Activated CD8-positive, alpha-beta T cell treated with anti-CD3 and anti-CD28 coated beads for 36 hours (primary cell): ENCODE measurements around the gene CRYGB. TPM values are rescaled to one million over a fixed set of nuclear protein-coding genes. Genes with fewer than 3 reads are reported as not detected.
"Not testable (repeated sequence)": the region's sequence is repeated elsewhere in the genome, so short reads cannot be mapped to it uniquely, and the experiment has no call there.

Source experiments
- ATAC-seq: fragments of 200-7000 bp; cut with Tn5 transposase; one replicate; pipeline ENCODE4 v1.10.0; 2021; ENCODE audit warnings: mild to moderate bottlenecking, moderate library complexity
- CTCF ChIA-PET: fragments of 350-600 bp; sonication (Branson Sonifier 250); formaldehyde crosslinking; loops from one replicate; lab custom pipeline; 2021; ENCODE audit warnings: antibody characterized with exemption; lab: Charles Lee
- POLR2A ChIA-PET: fragments of 350-600 bp; sonication (Branson Sonifier 250); formaldehyde crosslinking; loops from one replicate; lab custom pipeline; 2021; ENCODE audit warnings: antibody characterized with exemption; lab: Charles Lee
- DNase-seq: peaks from one replicate; pipeline ENCODE4 v3.0.0-alpha.2; 2020
- H3K27ac Mint-ChIP-seq: one replicate; pipeline ENCODE4 v1.8.0; 2021; ENCODE audit warnings: mild to moderate bottlenecking, mixed read lengths
- H3K27me3 Mint-ChIP-seq: one replicate; pipeline ENCODE4 v1.8.0; 2021; ENCODE audit warnings: mixed read lengths
- H3K36me3 Mint-ChIP-seq: one replicate; pipeline ENCODE4 v1.8.0; 2021; ENCODE audit warnings: low read depth, mixed read lengths
- H3K4me1 Mint-ChIP-seq: one replicate; pipeline ENCODE4 v1.8.0; 2021; ENCODE audit warnings: low read depth, mixed read lengths
- H3K4me3 Mint-ChIP-seq: one replicate; pipeline ENCODE4 v1.8.0; 2021; ENCODE audit warnings: mild to moderate bottlenecking, moderate library complexity, mixed read lengths
- H3K9me3 Mint-ChIP-seq: one replicate; pipeline ENCODE4 v1.8.0; 2021; ENCODE audit warnings: mixed read lengths
- CTCF ChIP-seq: fragments of 200-600 bp; IDR thresholded peaks from one replicate; pipeline ENCODE4 v1.8.0; 2022; ENCODE audit warnings: antibody characterized with exemption, mild to moderate bottlenecking
- intact Hi-C: fragments of 100-400 bp; cut with micrococcal nuclease; formaldehyde crosslinking; loops from one replicate; pipeline ENCODE4 v1.10.0; 2022
- total RNA-seq, 2 experiments: library from RNA; stranded (reverse); gene quantifications; one replicate each; pipeline ENCODE4 v1.2.3, GENCODE V29; 2021

Gene CRYGB
- total RNA-seq, 2 experiments from 2014 or later, result not detected

- Mint-ChIP-seq H3K27me3 (peaks cover 11% of the 10 kb centered on the region), H3K4me3 (no peak overlapping the region), H3K4me1 (peaks cover 5% of the 10 kb centered on the region), H3K9me3 (no peaks in the 10 kb centered on the region), H3K36me3 (no peaks in the 10 kb centered on the region), H3K27ac (no peak overlapping the region)
- peak; percentile 22 for TF ChIP-seq CTCF
- DNase-seq (no peak), ATAC-seq (no peak)
- POLR2A ChIA-PET, result no interaction called here
- CTCF ChIA-PET, result interaction anchor here (1.0 to 1.1 kb wide), 4 partner anchors 9 to 152 kb away, joined by 3 to 4 read pairs (median 3); partner anchors contain the start of gene IDH1
- intact Hi-C loops, result no loop called here
Observed at GRCh38 chr2:208101716-208102631, 44.0 kb downstream of the CRYGB start.

- no peak for TF ChIP-seq CTCF
- POLR2A ChIA-PET, result no interaction called here
- ATAC-seq (no peak), DNase-seq (no peak)
- intact Hi-C loops, result no loop called here
- Mint-ChIP-seq H3K27me3 (peaks cover 9% of the 10 kb centered on the region), H3K36me3 (no peaks in the 10 kb centered on the region), H3K4me1 (peaks cover 5% of the 10 kb centered on the region), H3K9me3 (no peaks in the 10 kb centered on the region), H3K4me3 (no peak overlapping the region), H3K27ac (no peak overlapping the region)
- CTCF ChIA-PET, result no interaction called here
Observed at GRCh38 chr2:208099682-208100470, 46.1 kb downstream of the CRYGB start.

- DNase-seq, ATAC-seq, CTCF ChIA-PET, intact Hi-C loops, H3K4me3 Mint-ChIP-seq, H3K9me3 Mint-ChIP-seq, POLR2A ChIA-PET, H3K27ac Mint-ChIP-seq, H3K27me3 Mint-ChIP-seq, H3K4me1 Mint-ChIP-seq, H3K36me3 Mint-ChIP-seq: not testable (repeated sequence)
Observed at GRCh38 chr2:208098701-208099100, 47.3 kb downstream of the CRYGB start.

- Mint-ChIP-seq H3K27ac (no peak overlapping the region), H3K4me1 (peaks cover 5% of the 10 kb centered on the region), H3K27me3 (peaks cover 9% of the 10 kb centered on the region), H3K4me3 (no peak overlapping the region), H3K9me3 (no peaks in the 10 kb centered on the region), H3K36me3 (no peaks in the 10 kb centered on the region)
- ATAC-seq (no peak), DNase-seq (no peak)
- TF ChIP-seq CTCF, result no peak
- CTCF ChIA-PET, result interaction anchor here (0.9 kb wide), 1 partner anchor 15 kb away, joined by 3 read pairs; no protein-coding TSS in a partner anchor
- POLR2A ChIA-PET, result no interaction called here
- intact Hi-C loops, result no loop called here
Observed at GRCh38 chr2:208098267-208098666, 47.7 kb downstream of the CRYGB start.

- Mint-ChIP-seq H3K27me3 (peaks cover 9% of the 10 kb centered on the region), H3K36me3 (no peaks in the 10 kb centered on the region), H3K9me3 (no peaks in the 10 kb centered on the region), H3K4me1 (peaks cover 5% of the 10 kb centered on the region), H3K27ac (no peak overlapping the region), H3K4me3 (no peak overlapping the region)
- ChIA-PET CTCF (interaction anchor here (0.9 kb wide), 1 partner anchor 15 kb away, joined by 3 read pairs; no protein-coding TSS in a partner anchor), POLR2A (no interaction called here)
- ATAC-seq, result no peak
- intact Hi-C loops, result no loop called here
- no peak for DNase-seq
- no peak for TF ChIP-seq CTCF
Observed at GRCh38 chr2:208097801-208098200, 48.2 kb downstream of the CRYGB start.
